Measurements from ENCODE around the gene CIB1.

CIB1 gene

GRCh38 chr15:90219421-90220141 lies 14.2 kb downstream of the CIB1 start:
- DNase-seq = peak in 10 of 56 donors; percentile 13 to 42 (median 22)

DNA sequence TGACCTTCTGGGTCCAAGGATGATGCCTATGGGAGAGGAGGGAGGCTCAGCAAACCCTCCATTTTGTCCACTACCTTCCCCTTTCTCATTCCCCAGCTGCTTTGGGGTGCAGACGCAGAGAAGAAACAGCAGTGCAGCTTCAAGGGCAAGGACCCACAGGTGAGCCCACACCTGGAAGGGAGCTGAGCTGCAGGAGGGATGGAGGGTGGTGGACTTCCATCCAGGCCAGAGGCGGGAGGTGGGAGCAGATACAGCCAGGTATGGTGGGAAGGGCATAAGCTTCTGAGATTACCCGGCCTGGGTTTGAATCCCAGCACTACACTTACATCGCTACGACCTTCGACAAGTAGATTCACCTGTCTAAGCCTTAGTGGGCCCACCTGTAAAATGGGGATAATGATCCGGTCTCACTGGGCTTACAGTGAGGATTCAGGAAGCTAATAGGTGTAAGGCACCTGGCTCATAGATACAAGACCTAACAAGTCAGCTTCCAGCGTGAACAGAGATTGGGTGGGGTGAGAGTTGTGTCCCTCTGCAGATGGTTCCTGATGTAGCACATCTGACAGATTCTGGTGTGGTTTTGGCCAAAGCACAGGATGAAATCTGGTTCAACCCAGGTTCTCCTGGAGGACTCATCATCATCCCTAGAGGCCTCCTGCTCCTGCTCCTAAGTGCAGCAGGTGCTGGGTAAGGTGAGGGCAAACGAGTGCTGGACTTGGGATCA lies 15.9 kb downstream of the CIB1 start:
- no peak for DNase-seq

DNA sequence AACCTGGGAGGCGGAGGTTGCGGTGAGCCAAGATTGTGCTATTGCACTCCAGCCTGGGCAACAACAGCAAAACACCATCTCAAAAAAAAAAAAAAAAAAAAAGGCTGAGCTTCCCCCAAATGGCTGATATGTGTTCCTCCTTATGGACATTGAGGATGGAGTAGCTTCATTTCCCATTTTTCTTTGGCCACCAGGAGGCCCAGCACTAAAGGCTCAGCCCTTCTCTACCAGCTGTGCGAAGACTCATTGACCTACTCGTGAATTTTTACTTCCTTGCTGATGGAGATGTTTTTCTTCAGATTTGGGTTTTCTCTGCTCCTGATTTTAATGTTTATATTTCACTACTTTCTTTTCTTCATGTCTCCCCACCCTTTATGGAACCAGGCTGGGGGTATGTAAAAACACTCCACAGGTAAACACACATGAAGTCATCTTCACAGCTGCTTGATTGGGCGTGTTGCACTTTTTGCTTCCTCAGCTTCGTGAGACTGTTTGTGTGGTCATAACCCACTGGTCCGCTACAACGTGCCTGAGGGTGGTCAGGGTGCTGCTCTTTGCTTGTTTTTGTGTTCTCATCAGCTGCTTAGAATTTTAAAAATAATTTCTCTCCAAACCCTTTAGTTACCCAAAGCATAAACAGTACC lies 19.1 kb downstream of the CIB1 start:
- DNase-seq = no peak

- DNase-seq = no peak
Measured at GRCh38 chr15:90213818-90214204, 19.9 kb downstream of the CIB1 start.

DNA sequence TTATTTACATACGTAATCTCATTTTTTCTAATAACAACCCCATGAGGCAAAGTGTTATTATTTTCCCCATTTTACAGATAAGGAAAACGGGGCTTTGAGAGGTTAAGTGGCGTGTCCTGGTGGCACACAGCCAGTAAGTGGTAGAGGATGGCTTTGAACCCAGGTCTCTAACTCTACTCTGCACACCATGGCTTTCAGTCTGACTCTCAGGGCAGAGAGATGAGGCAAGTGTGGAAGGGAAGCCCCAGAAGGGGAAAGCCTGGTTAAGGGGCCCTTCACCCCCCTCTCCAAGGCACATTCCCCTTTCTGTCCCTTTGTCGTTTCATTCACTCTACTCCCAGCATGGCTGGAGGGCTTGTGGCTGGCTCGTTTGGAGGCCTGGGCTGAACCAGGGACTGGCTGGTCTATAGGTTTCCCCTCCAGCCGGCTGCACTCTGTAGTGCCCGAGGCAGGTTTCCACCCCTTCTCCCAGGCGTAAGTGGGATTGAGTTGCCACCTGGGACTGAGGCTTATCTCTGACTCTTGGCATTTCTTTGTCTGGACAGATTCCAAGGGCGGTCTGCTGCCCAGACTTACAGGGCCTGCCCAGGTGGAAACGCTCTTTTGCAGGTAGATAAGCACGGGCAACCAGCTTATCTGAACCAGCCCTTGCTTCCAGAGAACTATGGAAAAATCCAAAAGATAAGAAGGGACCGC lies 20.5 kb downstream of the CIB1 start:
- DNase-seq = no peak

DNA sequence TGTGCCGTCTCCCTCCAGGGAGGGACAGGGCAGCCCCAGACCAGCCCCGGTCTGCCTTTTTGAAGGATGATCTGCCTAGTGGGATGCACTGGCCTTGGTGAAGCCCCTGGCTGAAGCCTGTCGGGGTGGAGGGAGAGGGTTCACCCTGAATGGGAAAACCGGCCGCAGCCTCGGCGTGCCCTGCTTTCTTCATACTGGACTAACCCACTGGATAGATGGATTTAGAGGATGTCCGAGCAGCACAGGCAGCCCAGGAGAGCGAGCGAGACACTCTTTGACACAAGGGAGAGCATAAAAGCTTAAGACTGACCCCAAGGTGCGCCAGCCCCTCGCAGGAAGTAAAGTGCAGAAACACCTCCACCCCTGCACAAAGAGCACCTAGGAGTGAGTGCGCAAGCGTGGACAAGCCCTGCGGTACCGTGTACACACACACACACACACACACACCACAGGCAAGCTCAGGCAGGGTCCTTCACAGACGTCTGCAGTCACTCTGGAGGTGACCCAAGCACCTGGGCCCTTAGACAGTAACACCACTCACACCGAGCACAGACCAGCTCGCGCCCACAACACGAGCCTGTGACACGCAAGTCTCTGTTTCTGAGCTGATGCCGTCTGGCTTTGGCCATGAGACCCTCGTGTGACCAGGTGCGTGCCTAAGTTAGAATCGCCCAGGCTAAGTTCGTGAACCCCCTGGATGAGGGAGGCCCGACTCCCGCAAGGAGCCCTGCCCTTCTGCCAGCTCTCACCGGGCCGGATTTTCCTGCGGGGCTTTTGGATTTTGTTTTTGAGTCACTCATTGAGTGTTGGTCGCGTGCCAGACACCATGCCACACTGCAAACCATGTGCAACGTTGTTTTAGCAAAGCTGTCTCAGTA lies 21.3 kb downstream of the CIB1 start:
- DNase-seq = peak in 1 of 56 donors; percentile 49

GRCh38 chr15:90211440-90212143 lies 22.1 kb downstream of the CIB1 start:
- DNase-seq = no peak

GRCh38 chr15:90211009-90211408 lies 22.7 kb downstream of the CIB1 start:
- no peak for DNase-seq

DNA sequence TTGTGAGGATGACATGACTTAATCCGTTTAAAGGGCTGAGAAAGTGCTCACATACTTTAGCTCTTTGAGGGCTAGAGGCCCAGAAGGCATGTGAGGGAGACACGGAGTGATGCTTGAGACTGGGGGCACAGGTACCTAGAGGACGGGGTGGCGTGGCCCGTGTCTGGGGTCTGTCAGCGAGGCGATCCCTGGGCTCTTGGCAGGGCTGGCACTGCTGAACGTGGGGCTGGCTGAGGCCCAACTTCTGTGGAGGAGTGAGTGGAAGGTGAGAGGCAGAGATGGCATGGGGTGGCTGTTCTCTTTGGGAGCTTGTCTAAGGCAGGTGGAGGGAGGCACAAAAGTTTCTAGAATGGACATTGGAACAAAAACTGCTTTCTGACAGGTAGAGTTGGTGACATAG lies 23.1 kb downstream of the CIB1 start:
- DNase-seq = no peak

DNA sequence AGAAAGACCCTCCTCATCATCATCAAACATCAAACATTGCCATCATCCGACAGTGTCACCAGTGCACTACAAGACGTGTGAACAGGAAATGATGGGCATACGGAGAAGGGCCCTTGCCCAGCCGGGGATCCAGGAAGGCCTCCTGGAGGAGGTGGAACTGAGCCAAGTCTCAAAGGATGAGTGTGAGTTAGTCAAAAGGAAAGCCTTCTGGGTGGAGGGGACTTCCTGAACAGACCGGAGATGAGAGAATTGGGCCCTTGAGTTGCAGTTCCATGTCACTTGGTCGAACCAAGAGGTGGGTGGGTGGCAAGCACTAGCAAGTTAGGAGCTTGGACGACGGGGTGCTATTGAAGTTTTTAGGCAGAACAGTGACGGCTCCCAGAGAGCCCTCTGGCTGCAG lies 24.1 kb downstream of the CIB1 start:
- DNase-seq = no peak

GRCh38 chr15:90208356-90208755 lies 25.4 kb downstream of the CIB1 start:
- no peak for DNase-seq

DNA sequence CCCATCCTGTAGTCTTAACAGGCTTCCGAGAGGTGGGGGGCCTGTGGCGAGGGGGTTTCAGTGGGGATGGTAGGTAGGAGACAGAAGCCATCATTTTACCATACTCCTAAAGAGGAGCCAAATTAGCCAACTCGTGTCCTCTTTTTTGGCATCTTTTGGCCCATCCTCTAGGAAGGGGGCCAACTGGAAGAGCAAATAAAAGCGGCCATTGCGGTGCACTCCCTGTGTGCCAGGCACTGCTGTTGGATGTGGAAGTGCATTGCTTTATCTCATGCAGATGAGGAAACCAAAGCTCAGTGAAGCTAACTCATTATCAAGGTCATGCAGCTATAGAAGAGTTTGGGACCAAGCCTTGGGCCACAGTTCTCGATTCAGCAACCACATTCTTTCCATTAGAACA lies 26.5 kb downstream of the CIB1 start:
- DNase-seq = no peak

DNA sequence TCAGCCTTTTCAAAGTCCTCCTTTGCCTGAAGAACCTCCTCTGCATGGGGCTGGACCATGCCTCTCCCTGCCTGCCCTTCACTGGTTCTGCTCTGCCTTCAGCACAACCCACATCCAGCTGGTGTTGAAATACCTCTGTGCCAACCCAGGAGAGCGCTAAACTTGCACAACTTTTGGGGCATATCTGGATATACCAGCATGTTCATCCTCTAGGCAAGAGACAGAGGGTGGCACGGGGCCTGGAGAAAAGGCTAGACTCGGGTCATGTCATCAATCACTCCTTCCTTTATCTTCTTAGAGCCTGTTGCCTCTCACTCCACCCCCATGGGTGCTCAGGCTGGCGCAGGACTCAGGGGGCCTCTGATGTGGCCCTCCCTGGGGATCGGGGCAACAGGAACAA lies 27.9 kb downstream of the CIB1 start:
- no peak for DNase-seq

DNA sequence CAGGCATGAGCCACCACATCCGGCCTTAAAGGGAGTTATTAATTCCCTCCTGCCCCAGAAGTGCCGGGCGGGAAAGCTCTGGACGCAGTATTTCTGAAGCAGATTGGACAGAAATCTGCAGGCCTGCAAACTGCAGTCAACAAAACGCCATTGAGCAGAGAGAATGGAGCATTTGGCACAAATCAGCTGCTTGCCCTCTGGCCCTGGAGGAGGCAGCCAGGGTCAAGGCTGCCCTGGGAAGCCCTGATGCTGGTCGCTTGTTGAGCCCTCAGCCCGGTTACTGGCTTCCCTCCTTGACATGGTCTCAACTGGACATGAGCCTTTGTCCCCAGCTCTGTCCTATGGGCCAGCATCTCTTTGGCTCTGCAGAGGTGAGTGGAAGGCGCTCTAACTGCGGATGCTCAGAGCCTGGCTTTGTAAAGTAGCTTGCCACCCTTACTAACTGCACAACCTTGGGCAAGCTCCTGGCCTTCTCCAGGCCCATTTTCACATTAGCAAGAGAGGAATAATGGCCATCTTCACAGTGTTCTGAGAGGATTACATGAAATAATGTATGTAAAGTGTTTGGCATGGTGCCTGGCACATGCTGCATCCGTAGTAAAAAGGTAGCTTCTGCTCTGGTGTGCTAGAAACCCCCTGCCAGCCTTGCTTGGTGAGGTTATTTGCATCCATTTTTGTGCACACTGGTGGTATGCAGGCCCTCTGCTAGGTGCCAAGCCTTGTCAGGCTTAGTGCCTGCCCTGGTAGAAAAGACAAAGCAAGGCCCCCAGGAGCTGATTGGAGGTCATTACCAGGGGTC lies 28.5 kb downstream of the CIB1 start:
- peak in 18 of 56 donors; percentile 9 to 65 (median 32) for DNase-seq

GRCh38 chr15:90203922-90204321 lies 29.8 kb downstream of the CIB1 start:
- DNase-seq = peak in 21 of 56 donors; percentile 9 to 57 (median 36)

GRCh38 chr15:90203473-90203872 lies 30.3 kb downstream of the CIB1 start:
- no peak for DNase-seq

DNA sequence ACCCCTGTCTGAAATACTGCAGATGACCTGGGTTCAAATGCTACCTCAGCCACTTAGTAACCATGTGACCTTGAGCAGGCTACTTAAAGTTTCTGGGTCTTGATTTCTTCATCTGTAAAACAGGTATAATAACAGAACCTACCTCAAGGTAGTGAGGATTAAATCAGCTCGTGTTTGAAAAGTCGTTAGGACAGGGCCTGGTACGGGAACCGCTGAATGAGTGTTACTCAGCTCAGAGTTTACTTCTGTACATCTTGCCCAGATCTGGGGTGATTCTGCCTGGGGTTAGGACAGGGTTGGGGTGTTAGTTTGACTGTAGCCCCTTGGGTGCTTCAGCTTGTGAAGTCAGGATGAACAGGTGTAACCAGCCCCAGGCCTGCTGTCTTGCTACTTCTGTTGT lies 30.8 kb downstream of the CIB1 start:
- no peak for DNase-seq

- no peak for DNase-seq
Measured at GRCh38 chr15:90201944-90202375, 31.8 kb downstream of the CIB1 start.

All from amygdala (tissue), 56 donors.